K562 (cell line): Measurements from ENCODE around the gene EXOC2. TPM values are rescaled to one million over a fixed set of nuclear protein-coding genes. Genes with fewer than 3 reads are reported as not detected.

ENCODE experiments used
- ATAC-seq: fragments of 200-7000 bp; cut with Tn5 transposase; 3 replicates; pipeline ENCODE4 v1.9.1; 2020; ENCODE audit warnings: moderate library complexity
- BruUV-seq: library from RNA; stranded (reverse); fragments of 400-500 nt; replicated peaks from 2 replicates; lab custom pipeline; 2021; lab: Mats Ljungman, UMichigan
- CTCF ChIA-PET: fragments of 300-600 bp; formaldehyde crosslinking; extraction: SDS; loops from one replicate; lab custom pipeline; 2021; ENCODE audit warnings: low intra/inter-chr PET ratio; lab: Yijun Ruan, JAX
- POLR2A ChIA-PET: fragments of 300-600, 350-650 bp; sonication (Branson Sonifier 250); formaldehyde crosslinking; extraction: SDS; loops from one replicate; lab custom pipeline; 2021; ENCODE audit warnings: antibody characterized with exemption, inconsistent platforms; lab: Yijun Ruan, JAX
- DNase-seq, 4 experiments: peaks; one replicate each; pipeline versions ENCODE4 v3.0.0 to v3.0.0-alpha.2; 2011 to 2018; ENCODE audit warnings: low spot score in 3 of 4, mixed read lengths in 3 of 4; ENCODE audit errors: extremely low read depth in 1 of 4
- FAIRE-seq: peaks from 2 replicates; lab custom pipeline; 2011; peaks lifted over from hg19 to GRCh38; lab: Jason Lieb, UNC
- H2AFZ ChIP-seq: 2 replicates; pipeline ENCODE4 v1.6.0; 2011; ENCODE audit warnings: low read depth, low read length, control low read depth, inconsistent platforms
- H3K27ac ChIP-seq: fragments of 200-600 bp; 3 replicates; pipeline ENCODE4 v1.8.0; 2011; ENCODE audit warnings: low read depth, mild to moderate bottlenecking, control low read depth, inconsistent platforms, low read length, moderate library complexity, mixed read lengths; ENCODE audit errors: extremely low read depth
- H3K27me3 ChIP-seq, 2 experiments: fragments of 300-600 bp in 1 of 2; 2 replicates in 1 of 2; 3 replicates in 1 of 2; pipeline versions ENCODE4 v1.6.0 to v1.8.0; 2011; ENCODE audit warnings: inconsistent platforms in 2 of 2, low read length in 2 of 2, mild to moderate bottlenecking in 1 of 2, mixed read lengths in 1 of 2, moderate library complexity in 1 of 2; ENCODE audit not compliant: control insufficient read depth in 2 of 2, insufficient read depth in 2 of 2
- H3K36me3 ChIP-seq: fragments of 300-600 bp; 3 replicates; pipeline ENCODE4 v1.8.0; 2011; ENCODE audit warnings: mild to moderate bottlenecking, low read length, inconsistent platforms; ENCODE audit not compliant: control insufficient read depth, insufficient read depth
- H3K4me1 ChIP-seq, 2 experiments: fragments of 200-600 bp in 1 of 2; replicated peaks in 1 of 2; 2 replicates in 1 of 2; 3 replicates in 1 of 2; pipeline versions ENCODE4 v1.5.1 to v1.8.0; 2011; ENCODE audit warnings: inconsistent platforms in 2 of 2, low read length in 2 of 2, mild to moderate bottlenecking in 1 of 2, mixed read lengths in 1 of 2, moderate library complexity in 1 of 2; ENCODE audit not compliant: control insufficient read depth in 2 of 2, insufficient read depth in 2 of 2
- H3K4me2 ChIP-seq: 2 replicates; pipeline ENCODE4 v1.6.1; 2011; ENCODE audit warnings: low read length, control low read depth, inconsistent platforms, mixed read lengths; ENCODE audit not compliant: insufficient read depth
- H3K4me3 ChIP-seq: fragments of 200-600 bp; sonication (generic), shearing (Covaris generic); 2 replicates; pipeline ENCODE4 v1.5.1; 2016; ENCODE audit warnings: control low read depth, inconsistent platforms
- H3K79me2 ChIP-seq: fragments of 200-600 bp; 3 replicates; pipeline ENCODE4 v1.8.0; 2011; ENCODE audit warnings: low read length, inconsistent platforms; ENCODE audit not compliant: control insufficient read depth, insufficient read depth
- H3K9ac ChIP-seq, 2 experiments: 2 replicates each; pipeline versions ENCODE4 v1.6.0 to v1.6.1; 2011; ENCODE audit warnings: low read depth in 2 of 2, low read length in 2 of 2, control low read depth in 1 of 2, inconsistent platforms in 1 of 2, mild to moderate bottlenecking in 1 of 2, mixed read lengths in 1 of 2; ENCODE audit not compliant: insufficient read depth in 1 of 2
- H3K9me1 ChIP-seq: one replicate; pipeline ENCODE4 v1.6.0; 2011; ENCODE audit warnings: inconsistent platforms, mild to moderate bottlenecking, low read length, moderate library complexity; ENCODE audit not compliant: control insufficient read depth, insufficient read depth
- H3K9me3 ChIP-seq: replicated peaks from 2 replicates; pipeline ENCODE4 v1.5.1; 2011; ENCODE audit warnings: low read depth, low read length, inconsistent platforms; ENCODE audit not compliant: control insufficient read depth, insufficient read depth
- H4K20me1 ChIP-seq: replicated peaks from 2 replicates; pipeline ENCODE4 v1.6.1; 2011; ENCODE audit warnings: low read length, inconsistent platforms, mixed read lengths; ENCODE audit not compliant: control insufficient read depth, insufficient read depth
- CTCF ChIP-seq, 3 experiments: IDR thresholded peaks in 2 of 3; conservative IDR thresholded peaks in 1 of 3; 2 replicates each; pipeline ENCODE4 v1.5.1; 2011 to 2012; ENCODE audit warnings: low read length in 3 of 3, mild to moderate bottlenecking in 3 of 3, control low read depth in 2 of 3, improper control_type of control experiment in 1 of 3, inconsistent platforms in 1 of 3, low read depth in 1 of 3, mixed read lengths in 1 of 3, moderate library complexity in 1 of 3; ENCODE audit not compliant: insufficient read depth in 2 of 3
- ERF ChIP-seq: fragments of 450-650 bp; formaldehyde crosslinking; IDR thresholded peaks from 2 replicates; pipeline ENCODE4 v1.4.0; 2020; ENCODE audit warnings: mild to moderate bottlenecking, mixed read lengths
- HMG20B ChIP-seq: fragments of 250-450 bp; sonication (Bioruptor Pico); IDR thresholded peaks from 2 replicates; pipeline ENCODE4 v1.5.0; 2021; ENCODE audit warnings: mild to moderate bottlenecking
- MXD1 ChIP-seq: fragments of 250-450 bp; sonication (Bioruptor Pico); IDR thresholded peaks from 2 replicates; pipeline ENCODE4 v1.8.0; 2021; ENCODE audit warnings: borderline replicate concordance, mild to moderate bottlenecking, moderate library complexity; ENCODE audit not compliant: poor library complexity, severe bottlenecking
- PHTF2 ChIP-seq: fragments of 250-450 bp; sonication (Bioruptor Pico); IDR thresholded peaks from 2 replicates; pipeline ENCODE4 v1.5.0; 2021; ENCODE audit warnings: mild to moderate bottlenecking
- RAD21 ChIP-seq, 2 experiments: fragments of 250-450 bp in 1 of 2; fragments of 450-650 bp in 1 of 2; sonication (Bioruptor Pico) in 1 of 2; formaldehyde crosslinking in 1 of 2; IDR thresholded peaks in 1 of 2; conservative IDR thresholded peaks in 1 of 2; 2 replicates each; pipeline versions ENCODE4 v1.4.0 to v1.8.0; 2020 to 2022; ENCODE audit warnings: mild to moderate bottlenecking in 2 of 2, moderate library complexity in 1 of 2
- THRAP3 ChIP-seq: fragments of 450-650 bp; IDR thresholded peaks from 2 replicates; pipeline ENCODE4 v1.6.1; 2016; ENCODE audit warnings: mild to moderate bottlenecking, inconsistent platforms, borderline replicate concordance
- in situ Hi-C: fragments of 300-500 bp; cut with MboI; formaldehyde crosslinking; loops from 4 replicates; pipeline ENCODE4 v1.15.0; 2018; ENCODE audit warnings: inconsistent platforms, mixed read lengths
- intact Hi-C: fragments of 100-400 bp; cut with micrococcal nuclease; formaldehyde crosslinking; loops from 2 replicates; pipeline ENCODE4 v1.14.2; 2022
- polyA plus RNA-seq, 8 experiments: library from polyadenylated mRNA; depleted of rRNA in 4 of 8; stranded (reverse) in 5 of 8; unstranded in 3 of 8; fragments of >200 nt; fragmentation: Nextera tagmentation in 2 of 8; fragmentation: Illumina TruSeq in 1 of 8; extraction: Ambion mirVana in 2 of 8; extraction: Trizol in 1 of 8; gene quantifications; 2 replicates each; pipeline versions ENCODE4 v1.2.1 to v1.2.3, GENCODE V29; 2011 to 2014; ENCODE audit warnings: inconsistent platforms in 1 of 8, missing spikeins in 1 of 8
- total RNA-seq, 7 experiments: library from RNA; depleted of rRNA in 6 of 7; stranded (reverse); fragments of >200 nt in 6 of 7; fragmentation: Illumina TruSeq in 2 of 7; extraction: Trizol in 2 of 7; gene quantifications; 2 replicates each; pipeline versions ENCODE4 v1.2.1 to v1.2.3, GENCODE V29; 2011 to 2021; ENCODE audit warnings: low replicate concordance in 1 of 7

EXOC2 gene
- total and polyA plus RNA-seq, 9 of the 15 experiments (the other 6 are each of a cell fraction or from before 2014, with no cell fraction given): 12.2 to 30.2 (median 24.2) TPM

- TF ChIP-seq MXD1 (no peak), PHTF2 (no peak), THRAP3 (no peak)
These were observed 134.0 kb downstream of the EXOC2 start (continued) for GRCh38 chr6:558959-559358.

GRCh38 chr6:558089-558488 lies 134.8 kb downstream of the EXOC2 start:
- no peak overlapping the region for H3K4me3 ChIP-seq
- POLR2A ChIA-PET: no interaction called here
- H2AFZ ChIP-seq: no peak overlapping the region
- CTCF ChIA-PET: interaction anchor here (0.6 kb wide), 1 partner anchor 134 kb away, joined by 3 read pairs; no protein-coding TSS in a partner anchor
- H3K27me3 ChIP-seq: no peaks in the 10 kb centered on the region
- BruUV-seq: no TSS peak
- H3K9me3 ChIP-seq: no peaks in the 10 kb centered on the region
- H3K4me2 ChIP-seq: no peak overlapping the region
- no peaks in the 10 kb centered on the region for H3K79me2 ChIP-seq
- peaks cover 33% of the 10 kb centered on the region; the same call in 2 of the 3 replicates for H3K36me3 ChIP-seq
- FAIRE-seq (no peak), ATAC-seq (no peak), DNase-seq (no peak)
- in situ Hi-C loops: no loop called here
- no peak overlapping the region for H3K9ac ChIP-seq
- intact Hi-C loops: no loop called here
- no peaks in the 10 kb centered on the region for H4K20me1 ChIP-seq
- TF ChIP-seq ERF (CRISPR knock-in tag): no peak
- no peak for TF ChIP-seq HMG20B (CRISPR knock-in tag)
- TF ChIP-seq RAD21 (CRISPR knock-in tag; conservative IDR thresholded peaks at IDR 0.05 in 1 of 2, IDR thresholded peaks at IDR 0.05 in 1 of 2): 0 out of 4 replicates have a peak, but pooled peaks of 1 of the 2 experiments have one; percentile 16
- TF ChIP-seq CTCF (IDR thresholded peaks at IDR 0.05 in 2 of 3, conservative IDR thresholded peaks at IDR 0.05 in 1 of 3; ENCODE audit: insufficient read depth in 2 of 3, low read depth in 1 of 3, low read length in 3 of 3): peak in 1 of 3 experiments; percentile 23; a peak in 1 of 6 replicates
- H3K27ac ChIP-seq: no peak overlapping the region
- H3K4me1 ChIP-seq: no peaks in the 10 kb centered on the region
- H3K9me1 ChIP-seq: no peaks in the 10 kb centered on the region
